Measurements from ENCODE around the gene TK1.

DNA sequence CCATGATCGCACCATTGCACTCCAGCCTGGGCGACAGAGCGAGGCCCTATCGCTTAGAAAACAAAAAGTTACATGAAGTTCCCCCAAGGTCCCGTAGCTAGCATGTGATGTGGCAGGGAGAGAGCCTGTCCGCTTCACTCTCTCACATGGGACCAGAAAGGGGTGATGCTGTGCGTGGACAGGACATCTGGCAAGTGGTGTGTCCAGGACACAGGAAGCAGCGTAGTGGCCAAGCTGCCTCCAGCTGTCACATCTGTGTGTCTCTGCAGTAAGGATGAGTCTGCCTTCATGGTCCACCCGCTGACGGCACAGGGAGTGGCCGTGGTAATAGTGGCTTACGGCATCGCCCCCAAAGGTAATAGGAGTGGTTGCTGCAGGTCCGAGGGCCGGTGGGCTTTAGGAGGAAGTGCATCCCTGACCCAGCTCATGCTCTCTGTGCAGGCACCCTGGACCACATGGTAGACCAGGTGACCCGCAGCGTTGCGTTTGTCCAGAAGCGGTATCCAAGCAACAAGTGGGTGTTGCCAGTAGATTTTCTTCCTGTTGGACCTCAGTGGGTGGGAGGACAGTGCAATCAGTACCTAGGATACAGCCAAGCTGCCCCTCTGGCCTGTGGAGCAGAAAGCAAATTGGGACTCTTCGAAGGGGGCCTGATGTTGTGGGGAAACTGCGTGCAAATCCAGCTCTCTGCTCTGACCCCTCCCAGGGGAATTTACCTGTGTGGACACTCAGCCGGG is 17.7 kb upstream of the TK1 start:
- TF ChIP-seq CREB1 (IDR thresholded peaks at IDR 0.05; ENCODE audit: low read depth) (no peak), YY1 (IDR thresholded peaks at IDR 0.05; ENCODE audit: low read depth) (no peak), CEBPB (IDR thresholded peaks at IDR 0.05) (no peak), RAD21 (IDR thresholded peaks at IDR 0.05; ENCODE audit: low read depth) (no peak), NFIC (IDR thresholded peaks at IDR 0.05) (no peak), FOXM1 (IDR thresholded peaks at IDR 0.05; ENCODE audit: borderline replicate concordance, low read depth) (no peak), EP300 (IDR thresholded peaks at IDR 0.05; ENCODE audit: borderline replicate concordance) (no peak), TCF12 (IDR thresholded peaks at IDR 0.05; ENCODE audit: low read depth) (no peak), TAF1 (IDR thresholded peaks at IDR 0.05; ENCODE audit: low read depth) (no peak), ZBTB7A (IDR thresholded peaks at IDR 0.05; ENCODE audit: low read depth) (no peak), TEAD4 (IDR thresholded peaks at IDR 0.05) (no peak)
- TF ChIP-seq, protein P1, sequence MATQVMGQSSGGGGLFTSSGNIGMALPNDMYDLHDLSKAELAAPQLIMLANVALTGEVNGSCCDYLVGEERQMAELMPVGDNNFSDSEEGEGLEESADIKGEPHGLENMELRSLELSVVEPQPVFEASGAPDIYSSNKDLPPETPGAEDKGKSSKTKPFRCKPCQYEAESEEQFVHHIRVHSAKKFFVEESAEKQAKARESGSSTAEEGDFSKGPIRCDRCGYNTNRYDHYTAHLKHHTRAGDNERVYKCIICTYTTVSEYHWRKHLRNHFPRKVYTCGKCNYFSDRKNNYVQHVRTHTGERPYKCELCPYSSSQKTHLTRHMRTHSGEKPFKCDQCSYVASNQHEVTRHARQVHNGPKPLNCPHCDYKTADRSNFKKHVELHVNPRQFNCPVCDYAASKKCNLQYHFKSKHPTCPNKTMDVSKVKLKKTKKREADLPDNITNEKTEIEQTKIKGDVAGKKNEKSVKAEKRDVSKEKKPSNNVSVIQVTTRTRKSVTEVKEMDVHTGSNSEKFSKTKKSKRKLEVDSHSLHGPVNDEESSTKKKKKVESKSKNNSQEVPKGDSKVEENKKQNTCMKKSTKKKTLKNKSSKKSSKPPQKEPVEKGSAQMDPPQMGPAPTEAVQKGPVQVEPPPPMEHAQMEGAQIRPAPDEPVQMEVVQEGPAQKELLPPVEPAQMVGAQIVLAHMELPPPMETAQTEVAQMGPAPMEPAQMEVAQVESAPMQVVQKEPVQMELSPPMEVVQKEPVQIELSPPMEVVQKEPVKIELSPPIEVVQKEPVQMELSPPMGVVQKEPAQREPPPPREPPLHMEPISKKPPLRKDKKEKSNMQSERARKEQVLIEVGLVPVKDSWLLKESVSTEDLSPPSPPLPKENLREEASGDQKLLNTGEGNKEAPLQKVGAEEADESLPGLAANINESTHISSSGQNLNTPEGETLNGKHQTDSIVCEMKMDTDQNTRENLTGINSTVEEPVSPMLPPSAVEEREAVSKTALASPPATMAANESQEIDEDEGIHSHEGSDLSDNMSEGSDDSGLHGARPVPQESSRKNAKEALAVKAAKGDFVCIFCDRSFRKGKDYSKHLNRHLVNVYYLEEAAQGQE (IDR thresholded peaks at IDR 0.05; ENCODE audit: low read depth): no peak
- TF ChIP-seq, protein P2, sequence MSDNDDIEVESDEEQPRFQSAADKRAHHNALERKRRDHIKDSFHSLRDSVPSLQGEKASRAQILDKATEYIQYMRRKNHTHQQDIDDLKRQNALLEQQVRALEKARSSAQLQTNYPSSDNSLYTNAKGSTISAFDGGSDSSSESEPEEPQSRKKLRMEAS (IDR thresholded peaks at IDR 0.05): no peak
- TF ChIP-seq, protein P3, sequence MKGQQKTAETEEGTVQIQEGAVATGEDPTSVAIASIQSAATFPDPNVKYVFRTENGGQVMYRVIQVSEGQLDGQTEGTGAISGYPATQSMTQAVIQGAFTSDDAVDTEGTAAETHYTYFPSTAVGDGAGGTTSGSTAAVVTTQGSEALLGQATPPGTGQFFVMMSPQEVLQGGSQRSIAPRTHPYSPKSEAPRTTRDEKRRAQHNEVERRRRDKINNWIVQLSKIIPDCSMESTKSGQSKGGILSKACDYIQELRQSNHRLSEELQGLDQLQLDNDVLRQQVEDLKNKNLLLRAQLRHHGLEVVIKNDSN (IDR thresholded peaks at IDR 0.05): no peak

All from Ishikawa (cell line).